WTC11 (cell line): Measurements from ENCODE around the gene KCNA5. TPM values are rescaled to one million over a fixed set of nuclear protein-coding genes. Genes with fewer than 3 reads are reported as not detected.

Experiments used
- ATAC-seq: fragments of 200-7000 bp; cut with Tn5 transposase; 2 replicates; pipeline ENCODE4 v1.10.0; 2021; ENCODE audit warnings: mild to moderate bottlenecking, moderate library complexity
- CTCF ChIA-PET: fragments of 300-600 bp; sonication (Branson Sonifier 250); formaldehyde crosslinking; loops from one replicate; lab custom pipeline; 2021; ENCODE audit warnings: antibody characterized with exemption; lab: Charles Lee
- POLR2A ChIA-PET: fragments of 350-600 bp; sonication (Branson Sonifier 250); formaldehyde crosslinking; loops from one replicate; lab custom pipeline; 2021; ENCODE audit warnings: antibody characterized with exemption; lab: Charles Lee
- DNase-seq: peaks from one replicate; pipeline ENCODE4 v3.0.0; 2021; ENCODE audit warnings: low spot score
- H3K27ac Mint-ChIP-seq: 2 replicates; pipeline ENCODE4 v1.8.0; 2021; ENCODE audit warnings: mixed read lengths
- H3K27me3 Mint-ChIP-seq: 2 replicates; pipeline ENCODE4 v1.8.0; 2021; ENCODE audit warnings: low read depth, mild to moderate bottlenecking, moderate library complexity, mixed read lengths
- H3K36me3 Mint-ChIP-seq: 2 replicates; pipeline ENCODE4 v1.8.0; 2021; ENCODE audit warnings: mixed read lengths
- H3K4me1 Mint-ChIP-seq: 2 replicates; pipeline ENCODE4 v1.8.0; 2022; ENCODE audit warnings: mixed read lengths
- H3K4me3 Mint-ChIP-seq: 2 replicates; pipeline ENCODE4 v1.8.0; 2021; ENCODE audit warnings: mild to moderate bottlenecking, moderate library complexity, mixed read lengths
- H3K9me3 Mint-ChIP-seq: 2 replicates; pipeline ENCODE4 v1.8.0; 2021; ENCODE audit warnings: mixed read lengths
- EMX1 ChIP-seq: fragments of 250-450 bp; sonication (Bioruptor Pico); IDR thresholded peaks from 2 replicates; pipeline ENCODE4 v1.8.0; 2021; ENCODE audit warnings: mild to moderate bottlenecking
- FOXJ3 ChIP-seq: sonication (generic); formaldehyde crosslinking; IDR thresholded peaks from 2 replicates; pipeline ENCODE4 v1.9.0; 2021; ENCODE audit warnings: missing genetic modification reagents, mild to moderate bottlenecking, borderline replicate concordance
- FOXK1 ChIP-seq: sonication (generic); formaldehyde crosslinking; IDR thresholded peaks from 2 replicates; pipeline ENCODE4 v1.8.0; 2022; ENCODE audit warnings: mild to moderate bottlenecking, moderate library complexity, missing genetic modification reagents
- GRHL2 ChIP-seq: fragments of 250-450 bp; sonication (Bioruptor Pico); IDR thresholded peaks from 2 replicates; pipeline ENCODE4 v1.8.0; 2022; ENCODE audit warnings: mild to moderate bottlenecking, moderate library complexity; ENCODE audit not compliant: insufficient replicate concordance, severe bottlenecking
- GTF2I ChIP-seq: fragments of 250-450 bp; sonication (Bioruptor Pico); conservative IDR thresholded peaks from 2 replicates; pipeline ENCODE4 v1.4.0; 2021; ENCODE audit warnings: mild to moderate bottlenecking
- HMGA2 ChIP-seq: fragments of 250-450 bp; sonication (Bioruptor Pico); IDR thresholded peaks from 2 replicates; pipeline ENCODE4 v1.4.0; 2021; ENCODE audit warnings: mild to moderate bottlenecking, moderate library complexity
- IRF2 ChIP-seq: sonication (generic); formaldehyde crosslinking; IDR thresholded peaks from 2 replicates; pipeline ENCODE4 v1.8.0; 2022; ENCODE audit warnings: low read depth, missing genetic modification reagents, borderline replicate concordance
- NFATC4 ChIP-seq: fragments of 250-450 bp; sonication (Bioruptor Pico); IDR thresholded peaks from 2 replicates; pipeline ENCODE4 v1.9.0; 2021; ENCODE audit warnings: mild to moderate bottlenecking
- NFE2L1 ChIP-seq: sonication (generic); formaldehyde crosslinking; IDR thresholded peaks from 2 replicates; pipeline ENCODE4 v1.8.1; 2023; ENCODE audit warnings: missing genetic modification reagents
- SP1 ChIP-seq: sonication (generic); formaldehyde crosslinking; conservative IDR thresholded peaks from 2 replicates; pipeline ENCODE4 v1.8.1; 2022; ENCODE audit warnings: missing genetic modification reagents
- TEAD1 ChIP-seq: sonication (generic); formaldehyde crosslinking; IDR thresholded peaks from 2 replicates; pipeline ENCODE4 v1.8.0; 2022; ENCODE audit warnings: mild to moderate bottlenecking, missing genetic modification reagents
- TEAD4 ChIP-seq: sonication (generic); formaldehyde crosslinking; IDR thresholded peaks from 2 replicates; pipeline ENCODE4 v1.8.0; 2022; ENCODE audit warnings: mild to moderate bottlenecking, missing genetic modification reagents
- ZNF396 ChIP-seq: fragments of 250-450 bp; sonication (Bioruptor Pico); IDR thresholded peaks from 2 replicates; pipeline ENCODE4 v1.8.0; 2021; ENCODE audit warnings: mild to moderate bottlenecking, moderate library complexity, borderline replicate concordance
- ZNF671 ChIP-seq: fragments of 250-450 bp; sonication (Bioruptor Pico); IDR thresholded peaks from 2 replicates; pipeline ENCODE4 v1.8.0; 2021; ENCODE audit warnings: mild to moderate bottlenecking
- total RNA-seq: library from RNA; stranded (reverse); gene quantifications from 3 replicates; pipeline ENCODE4 v1.2.3, GENCODE V29; 2021
- TF ChIP-seq, protein P1 (sequence below): sonication (generic); formaldehyde crosslinking; IDR thresholded peaks from 2 replicates; pipeline ENCODE4 v1.8.1; 2023; ENCODE audit warnings: mild to moderate bottlenecking, missing genetic modification reagents, moderate library complexity
- TF ChIP-seq, protein P2 (sequence below): sonication (generic); formaldehyde crosslinking; IDR thresholded peaks from 2 replicates; pipeline ENCODE4 v1.8.1; 2023; ENCODE audit warnings: mild to moderate bottlenecking, missing genetic modification reagents, borderline replicate concordance
- TF ChIP-seq, protein P3 (sequence below): sonication (generic); formaldehyde crosslinking; IDR thresholded peaks from 2 replicates; pipeline ENCODE4 v1.8.0; 2022; ENCODE audit warnings: mild to moderate bottlenecking, missing genetic modification reagents
- TF ChIP-seq, protein P4 (sequence below): sonication (generic); formaldehyde crosslinking; IDR thresholded peaks from 2 replicates; pipeline ENCODE4 v1.8.0; 2022; ENCODE audit warnings: mild to moderate bottlenecking, missing genetic modification reagents
- TF ChIP-seq, protein P5 (sequence below): sonication (generic); formaldehyde crosslinking; IDR thresholded peaks from 2 replicates; pipeline ENCODE4 v1.8.0; 2022; ENCODE audit warnings: mild to moderate bottlenecking, missing genetic modification reagents
- TF ChIP-seq, protein P6 (sequence below): fragments of 250-450 bp; sonication (Bioruptor Pico); IDR thresholded peaks from 2 replicates; pipeline ENCODE4 v1.9.0; 2021; ENCODE audit warnings: moderate library complexity, mild to moderate bottlenecking, inconsistent platforms, borderline replicate concordance
- TF ChIP-seq, protein P7 (sequence below): fragments of 250-450 bp; sonication (Bioruptor Pico); IDR thresholded peaks from 2 replicates; pipeline ENCODE4 v1.8.0; 2021; ENCODE audit warnings: mild to moderate bottlenecking
- TF ChIP-seq, protein P8 (sequence below): sonication (generic); formaldehyde crosslinking; IDR thresholded peaks from 2 replicates; pipeline ENCODE4 v1.8.1; 2023; ENCODE audit warnings: mild to moderate bottlenecking, missing genetic modification reagents

The KCNA5 gene
- total RNA-seq, 1 experiment from 2014 or later: 0.22 TPM

DNA sequence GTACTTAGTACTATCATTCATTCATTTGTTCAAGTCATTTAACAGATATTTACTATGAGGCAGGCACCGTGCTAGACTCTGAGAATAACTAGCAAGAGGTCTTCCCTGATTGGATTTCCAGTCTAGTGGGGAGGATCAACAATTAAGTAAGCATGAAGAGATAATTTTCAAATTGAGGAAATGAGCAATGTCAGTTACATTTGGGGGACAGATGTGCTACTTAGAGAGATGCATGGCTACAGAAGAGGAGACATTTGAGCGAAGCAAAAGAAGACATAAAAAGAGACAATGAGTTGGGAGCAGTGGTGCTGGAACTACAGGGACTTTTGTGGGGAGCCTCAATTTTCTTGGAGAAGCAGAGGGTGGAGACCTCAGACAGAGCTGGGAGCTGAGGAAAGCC is 7.7 kb downstream of the KCNA5 start (continued):
- TF ChIP-seq, protein P1, sequence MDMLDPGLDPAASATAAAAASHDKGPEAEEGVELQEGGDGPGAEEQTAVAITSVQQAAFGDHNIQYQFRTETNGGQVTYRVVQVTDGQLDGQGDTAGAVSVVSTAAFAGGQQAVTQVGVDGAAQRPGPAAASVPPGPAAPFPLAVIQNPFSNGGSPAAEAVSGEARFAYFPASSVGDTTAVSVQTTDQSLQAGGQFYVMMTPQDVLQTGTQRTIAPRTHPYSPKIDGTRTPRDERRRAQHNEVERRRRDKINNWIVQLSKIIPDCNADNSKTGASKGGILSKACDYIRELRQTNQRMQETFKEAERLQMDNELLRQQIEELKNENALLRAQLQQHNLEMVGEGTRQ: no peak
- TF ChIP-seq EMX1 (CRISPR knock-in tag) (no peak), IRF2 (CRISPR knock-in tag) (no peak), NFATC4 (CRISPR knock-in tag) (no peak), GRHL2 (CRISPR knock-in tag) (no peak)
- TF ChIP-seq, protein P2, sequence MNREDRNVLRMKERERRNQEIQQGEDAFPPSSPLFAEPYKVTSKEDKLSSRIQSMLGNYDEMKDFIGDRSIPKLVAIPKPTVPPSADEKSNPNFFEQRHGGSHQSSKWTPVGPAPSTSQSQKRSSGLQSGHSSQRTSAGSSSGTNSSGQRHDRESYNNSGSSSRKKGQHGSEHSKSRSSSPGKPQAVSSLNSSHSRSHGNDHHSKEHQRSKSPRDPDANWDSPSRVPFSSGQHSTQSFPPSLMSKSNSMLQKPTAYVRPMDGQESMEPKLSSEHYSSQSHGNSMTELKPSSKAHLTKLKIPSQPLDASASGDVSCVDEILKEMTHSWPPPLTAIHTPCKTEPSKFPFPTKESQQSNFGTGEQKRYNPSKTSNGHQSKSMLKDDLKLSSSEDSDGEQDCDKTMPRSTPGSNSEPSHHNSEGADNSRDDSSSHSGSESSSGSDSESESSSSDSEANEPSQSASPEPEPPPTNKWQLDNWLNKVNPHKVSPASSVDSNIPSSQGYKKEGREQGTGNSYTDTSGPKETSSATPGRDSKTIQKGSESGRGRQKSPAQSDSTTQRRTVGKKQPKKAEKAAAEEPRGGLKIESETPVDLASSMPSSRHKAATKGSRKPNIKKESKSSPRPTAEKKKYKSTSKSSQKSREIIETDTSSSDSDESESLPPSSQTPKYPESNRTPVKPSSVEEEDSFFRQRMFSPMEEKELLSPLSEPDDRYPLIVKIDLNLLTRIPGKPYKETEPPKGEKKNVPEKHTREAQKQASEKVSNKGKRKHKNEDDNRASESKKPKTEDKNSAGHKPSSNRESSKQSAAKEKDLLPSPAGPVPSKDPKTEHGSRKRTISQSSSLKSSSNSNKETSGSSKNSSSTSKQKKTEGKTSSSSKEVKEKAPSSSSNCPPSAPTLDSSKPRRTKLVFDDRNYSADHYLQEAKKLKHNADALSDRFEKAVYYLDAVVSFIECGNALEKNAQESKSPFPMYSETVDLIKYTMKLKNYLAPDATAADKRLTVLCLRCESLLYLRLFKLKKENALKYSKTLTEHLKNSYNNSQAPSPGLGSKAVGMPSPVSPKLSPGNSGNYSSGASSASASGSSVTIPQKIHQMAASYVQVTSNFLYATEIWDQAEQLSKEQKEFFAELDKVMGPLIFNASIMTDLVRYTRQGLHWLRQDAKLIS: no peak

DNA sequence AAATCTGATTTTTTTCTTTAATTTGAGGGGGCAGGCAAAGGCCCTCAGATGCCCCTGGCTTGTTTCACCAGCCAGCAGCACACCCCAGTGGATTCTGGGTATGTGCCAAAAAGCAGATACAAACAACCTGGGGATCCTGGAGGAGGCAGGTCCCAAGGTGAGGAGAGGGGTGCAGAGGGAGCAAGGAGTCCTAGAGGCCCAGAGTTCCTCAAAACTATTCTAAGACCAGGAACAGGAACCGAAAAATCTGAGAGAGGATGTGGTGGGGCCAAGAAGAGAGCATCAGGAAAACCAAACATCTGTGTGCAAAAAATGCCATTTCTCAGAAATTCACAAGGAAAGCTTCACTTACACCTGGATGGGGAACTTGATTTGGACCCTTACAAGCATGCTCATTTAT is 8.2 kb downstream of the KCNA5 start:
- no peak overlapping the region for H3K4me3 Mint-ChIP-seq
- H3K36me3 Mint-ChIP-seq: no peaks in the 10 kb centered on the region
- H3K27ac Mint-ChIP-seq: no peak overlapping the region
- H3K27me3 Mint-ChIP-seq: peaks cover 6% of the 10 kb centered on the region
- no peaks in the 10 kb centered on the region for H3K4me1 Mint-ChIP-seq
- TF ChIP-seq FOXJ3 (CRISPR knock-in tag): no peak
- TF ChIP-seq, protein P3, sequence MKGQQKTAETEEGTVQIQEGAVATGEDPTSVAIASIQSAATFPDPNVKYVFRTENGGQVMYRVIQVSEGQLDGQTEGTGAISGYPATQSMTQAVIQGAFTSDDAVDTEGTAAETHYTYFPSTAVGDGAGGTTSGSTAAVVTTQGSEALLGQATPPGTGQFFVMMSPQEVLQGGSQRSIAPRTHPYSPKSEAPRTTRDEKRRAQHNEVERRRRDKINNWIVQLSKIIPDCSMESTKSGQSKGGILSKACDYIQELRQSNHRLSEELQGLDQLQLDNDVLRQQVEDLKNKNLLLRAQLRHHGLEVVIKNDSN (CRISPR knock-in tag): no peak
- TF ChIP-seq, protein P4, sequence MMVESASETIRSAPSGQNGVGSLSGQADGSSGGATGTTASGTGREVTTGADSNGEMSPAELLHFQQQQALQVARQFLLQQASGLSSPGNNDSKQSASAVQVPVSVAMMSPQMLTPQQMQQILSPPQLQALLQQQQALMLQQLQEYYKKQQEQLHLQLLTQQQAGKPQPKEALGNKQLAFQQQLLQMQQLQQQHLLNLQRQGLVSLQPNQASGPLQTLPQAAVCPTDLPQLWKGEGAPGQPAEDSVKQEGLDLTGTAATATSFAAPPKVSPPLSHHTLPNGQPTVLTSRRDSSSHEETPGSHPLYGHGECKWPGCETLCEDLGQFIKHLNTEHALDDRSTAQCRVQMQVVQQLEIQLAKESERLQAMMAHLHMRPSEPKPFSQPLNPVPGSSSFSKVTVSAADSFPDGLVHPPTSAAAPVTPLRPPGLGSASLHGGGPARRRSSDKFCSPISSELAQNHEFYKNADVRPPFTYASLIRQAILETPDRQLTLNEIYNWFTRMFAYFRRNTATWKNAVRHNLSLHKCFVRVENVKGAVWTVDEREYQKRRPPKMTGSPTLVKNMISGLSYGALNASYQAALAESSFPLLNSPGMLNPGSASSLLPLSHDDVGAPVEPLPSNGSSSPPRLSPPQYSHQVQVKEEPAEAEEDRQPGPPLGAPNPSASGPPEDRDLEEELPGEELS (CRISPR knock-in tag): no peak
- ChIA-PET CTCF (no interaction called here), POLR2A (no interaction called here)
- DNase-seq: no peak
- no peak for ATAC-seq
- H3K9me3 Mint-ChIP-seq: no peaks in the 10 kb centered on the region

DNA sequence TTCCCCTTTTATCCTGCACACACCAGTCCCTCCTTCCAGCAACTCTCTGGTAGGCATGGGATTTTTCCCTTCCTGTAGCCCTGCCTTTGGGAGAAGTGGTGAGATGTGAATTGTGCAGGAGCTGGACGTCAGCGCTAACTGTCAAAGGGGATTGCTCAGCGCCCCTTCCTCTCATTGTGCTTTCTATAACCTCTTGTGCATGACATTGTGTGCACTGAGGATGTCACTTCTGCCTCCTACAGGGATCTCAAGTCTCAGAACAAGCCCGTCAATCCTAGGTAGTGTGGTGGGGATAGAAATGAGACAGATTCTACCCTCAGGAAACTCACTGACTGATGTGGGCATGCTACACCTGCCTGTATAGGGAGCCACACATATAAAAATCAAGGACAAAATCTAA is 8.7 kb downstream of the KCNA5 start:
- Mint-ChIP-seq H3K27ac (no peak overlapping the region), H3K36me3 (no peaks in the 10 kb centered on the region), H3K27me3 (peaks cover 5% of the 10 kb centered on the region; the same call in 1 of the 2 replicates), H3K4me3 (no peak overlapping the region), H3K4me1 (no peaks in the 10 kb centered on the region), H3K9me3 (no peaks in the 10 kb centered on the region)
- DNase-seq (no peak), ATAC-seq (no peak)
- ChIA-PET POLR2A (no interaction called here), CTCF (no interaction called here)
- TF ChIP-seq, protein P5, sequence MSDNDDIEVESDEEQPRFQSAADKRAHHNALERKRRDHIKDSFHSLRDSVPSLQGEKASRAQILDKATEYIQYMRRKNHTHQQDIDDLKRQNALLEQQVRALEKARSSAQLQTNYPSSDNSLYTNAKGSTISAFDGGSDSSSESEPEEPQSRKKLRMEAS: no peak
- no peak for TF ChIP-seq ZNF671 (CRISPR knock-in tag)
- TF ChIP-seq GTF2I (CRISPR knock-in tag): no peak
- TF ChIP-seq SP1 (CRISPR knock-in tag): no peak
- TF ChIP-seq TEAD1 (CRISPR knock-in tag): no peak
- no peak for TF ChIP-seq NFE2L1 (CRISPR knock-in tag)
- no peak for TF ChIP-seq ZNF396 (CRISPR knock-in tag)
- TF ChIP-seq, protein P6, sequence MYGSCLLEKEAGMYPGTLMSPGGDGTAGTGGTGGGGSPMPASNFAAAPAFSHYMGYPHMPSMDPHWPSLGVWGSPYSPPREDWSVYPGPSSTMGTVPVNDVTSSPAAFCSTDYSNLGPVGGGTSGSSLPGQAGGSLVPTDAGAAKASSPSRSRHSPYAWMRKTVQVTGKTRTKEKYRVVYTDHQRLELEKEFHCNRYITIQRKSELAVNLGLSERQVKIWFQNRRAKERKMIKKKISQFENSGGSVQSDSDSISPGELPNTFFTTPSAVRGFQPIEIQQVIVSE: no peak
- TF ChIP-seq, protein P7, sequence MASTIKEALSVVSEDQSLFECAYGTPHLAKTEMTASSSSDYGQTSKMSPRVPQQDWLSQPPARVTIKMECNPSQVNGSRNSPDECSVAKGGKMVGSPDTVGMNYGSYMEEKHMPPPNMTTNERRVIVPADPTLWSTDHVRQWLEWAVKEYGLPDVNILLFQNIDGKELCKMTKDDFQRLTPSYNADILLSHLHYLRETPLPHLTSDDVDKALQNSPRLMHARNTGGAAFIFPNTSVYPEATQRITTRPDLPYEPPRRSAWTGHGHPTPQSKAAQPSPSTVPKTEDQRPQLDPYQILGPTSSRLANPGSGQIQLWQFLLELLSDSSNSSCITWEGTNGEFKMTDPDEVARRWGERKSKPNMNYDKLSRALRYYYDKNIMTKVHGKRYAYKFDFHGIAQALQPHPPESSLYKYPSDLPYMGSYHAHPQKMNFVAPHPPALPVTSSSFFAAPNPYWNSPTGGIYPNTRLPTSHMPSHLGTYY (CRISPR knock-in tag): no peak
- TF ChIP-seq, protein P1: no peak
- no peak for TF ChIP-seq GRHL2 (CRISPR knock-in tag)
- TF ChIP-seq TEAD4 (CRISPR knock-in tag): no peak
- TF ChIP-seq, protein P8, sequence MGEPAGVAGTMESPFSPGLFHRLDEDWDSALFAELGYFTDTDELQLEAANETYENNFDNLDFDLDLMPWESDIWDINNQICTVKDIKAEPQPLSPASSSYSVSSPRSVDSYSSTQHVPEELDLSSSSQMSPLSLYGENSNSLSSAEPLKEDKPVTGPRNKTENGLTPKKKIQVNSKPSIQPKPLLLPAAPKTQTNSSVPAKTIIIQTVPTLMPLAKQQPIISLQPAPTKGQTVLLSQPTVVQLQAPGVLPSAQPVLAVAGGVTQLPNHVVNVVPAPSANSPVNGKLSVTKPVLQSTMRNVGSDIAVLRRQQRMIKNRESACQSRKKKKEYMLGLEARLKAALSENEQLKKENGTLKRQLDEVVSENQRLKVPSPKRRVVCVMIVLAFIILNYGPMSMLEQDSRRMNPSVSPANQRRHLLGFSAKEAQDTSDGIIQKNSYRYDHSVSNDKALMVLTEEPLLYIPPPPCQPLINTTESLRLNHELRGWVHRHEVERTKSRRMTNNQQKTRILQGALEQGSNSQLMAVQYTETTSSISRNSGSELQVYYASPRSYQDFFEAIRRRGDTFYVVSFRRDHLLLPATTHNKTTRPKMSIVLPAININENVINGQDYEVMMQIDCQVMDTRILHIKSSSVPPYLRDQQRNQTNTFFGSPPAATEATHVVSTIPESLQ: no peak
- TF ChIP-seq FOXK1 (CRISPR knock-in tag): no peak
- no peak for TF ChIP-seq HMGA2 (CRISPR knock-in tag)
